Prostate gland (tissue), 2 donors: ENCODE results near the gene CD2AP.

Source experiments
- POLR2A ChIP-seq: fragments of 450-650 bp; IDR thresholded peaks from one replicate; pipeline ENCODE4 v1.6.1; 2016; ENCODE audit warnings: antibody characterized with exemption, mild to moderate bottlenecking
- POLR2AphosphoS5 ChIP-seq: sonication (generic); formaldehyde crosslinking; IDR thresholded peaks from one replicate; pipeline ENCODE4 v1.6.1; 2017; ENCODE audit warnings: antibody characterized with exemption
- TF ChIP-seq, protein P1 (sequence below), 4 experiments: fragments of 200-600 bp in 2 of 4; fragments of 450-650 bp in 2 of 4; sonication (generic) in 2 of 4; IDR thresholded peaks; 1 replicate in 3 of 4; 2 replicates in 1 of 4; pipeline ENCODE4 v1.5.1; 2016 to 2019; ENCODE audit warnings: antibody characterized with exemption in 4 of 4, mild to moderate bottlenecking in 2 of 4, moderate library complexity in 2 of 4

DNA sequence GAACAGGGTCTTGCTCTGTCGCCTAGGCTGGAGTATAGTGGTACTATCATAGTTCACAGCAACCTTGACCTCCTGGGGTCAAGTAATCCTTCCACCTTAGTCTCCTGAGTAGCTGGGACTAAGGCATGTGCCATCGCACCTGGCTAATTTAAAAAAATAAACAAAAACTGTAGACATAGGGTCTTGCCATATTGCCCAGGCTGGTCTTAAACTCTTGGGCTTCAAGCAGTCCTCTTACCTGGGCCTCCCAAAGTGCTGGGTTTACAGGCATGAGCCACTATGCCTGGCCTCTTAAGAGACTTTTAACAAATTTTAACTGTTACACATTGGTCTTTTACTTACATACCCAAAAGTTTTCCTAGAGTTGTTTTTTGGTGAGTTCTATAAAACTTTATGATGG is 12.4 kb downstream of the CD2AP start:
- TF ChIP-seq, protein P1, sequence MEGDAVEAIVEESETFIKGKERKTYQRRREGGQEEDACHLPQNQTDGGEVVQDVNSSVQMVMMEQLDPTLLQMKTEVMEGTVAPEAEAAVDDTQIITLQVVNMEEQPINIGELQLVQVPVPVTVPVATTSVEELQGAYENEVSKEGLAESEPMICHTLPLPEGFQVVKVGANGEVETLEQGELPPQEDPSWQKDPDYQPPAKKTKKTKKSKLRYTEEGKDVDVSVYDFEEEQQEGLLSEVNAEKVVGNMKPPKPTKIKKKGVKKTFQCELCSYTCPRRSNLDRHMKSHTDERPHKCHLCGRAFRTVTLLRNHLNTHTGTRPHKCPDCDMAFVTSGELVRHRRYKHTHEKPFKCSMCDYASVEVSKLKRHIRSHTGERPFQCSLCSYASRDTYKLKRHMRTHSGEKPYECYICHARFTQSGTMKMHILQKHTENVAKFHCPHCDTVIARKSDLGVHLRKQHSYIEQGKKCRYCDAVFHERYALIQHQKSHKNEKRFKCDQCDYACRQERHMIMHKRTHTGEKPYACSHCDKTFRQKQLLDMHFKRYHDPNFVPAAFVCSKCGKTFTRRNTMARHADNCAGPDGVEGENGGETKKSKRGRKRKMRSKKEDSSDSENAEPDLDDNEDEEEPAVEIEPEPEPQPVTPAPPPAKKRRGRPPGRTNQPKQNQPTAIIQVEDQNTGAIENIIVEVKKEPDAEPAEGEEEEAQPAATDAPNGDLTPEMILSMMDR (IDR thresholded peaks at IDR 0.05) = no peak
- TF ChIP-seq POLR2A = no peak
- no peak for TF ChIP-seq POLR2AphosphoS5
